Stomach (tissue), 4 donors: Measurements from ENCODE around the gene KCTD14.

Experiments
- CTCF ChIP-seq, 7 experiments: fragments of 450-650 bp in 4 of 7; fragments of 200-600 bp in 3 of 7; sonication (generic) in 3 of 7; IDR thresholded peaks; one replicate each; pipeline ENCODE4 v1.5.1; 2016 to 2019; ENCODE audit warnings: antibody characterized with exemption in 7 of 7, control low read depth in 2 of 7, mild to moderate bottlenecking in 1 of 7
- EP300 ChIP-seq: sonication (generic); formaldehyde crosslinking; IDR thresholded peaks from one replicate; pipeline ENCODE4 v1.6.1; 2017; ENCODE audit warnings: antibody characterized with exemption
- POLR2A ChIP-seq, 4 donors: fragments of 450-650 bp; IDR thresholded peaks; one replicate each; pipeline ENCODE4 v1.6.1; 2016; ENCODE audit warnings: antibody characterized with exemption in 4 of 4, control low read depth in 2 of 4, mild to moderate bottlenecking in 1 of 4, moderate library complexity in 1 of 4
- POLR2AphosphoS5 ChIP-seq, 3 donors: sonication (generic); formaldehyde crosslinking; IDR thresholded peaks; one replicate each; pipeline ENCODE4 v1.6.1; 2016; ENCODE audit warnings: antibody characterized with exemption in 3 of 3

- no peak for TF ChIP-seq CTCF (IDR thresholded peaks at IDR 0.05)
- no peak for TF ChIP-seq POLR2AphosphoS5 (IDR thresholded peaks at IDR 0.05)
- no peak for TF ChIP-seq POLR2A (IDR thresholded peaks at IDR 0.05)
- TF ChIP-seq EP300 = no peak
Measured at GRCh38 chr11:78041843-78042440, 18.9 kb upstream of the KCTD14 start.
